Dermis blood vessel endothelial cell (primary cell): ENCODE measurements around the gene CHST11. TPM values are rescaled to one million over a fixed set of nuclear protein-coding genes. Genes with fewer than 3 reads are reported as not detected.

ENCODE experiments used
- DNase-seq: peaks from one replicate; pipeline ENCODE4 v3.0.0; 2010
- total RNA-seq: library from RNA; depleted of rRNA; stranded (reverse); fragments of >200 nt; gene quantifications from 2 replicates; pipeline ENCODE4 v1.2.3, GENCODE V29; 2014

Gene CHST11
- total RNA-seq, 1 donor from 2014 or later = 10.0 TPM

- DNase-seq = no peak
Measured at GRCh38 chr12:104657726-104658484, 201.2 kb downstream of the CHST11 start.

DNA sequence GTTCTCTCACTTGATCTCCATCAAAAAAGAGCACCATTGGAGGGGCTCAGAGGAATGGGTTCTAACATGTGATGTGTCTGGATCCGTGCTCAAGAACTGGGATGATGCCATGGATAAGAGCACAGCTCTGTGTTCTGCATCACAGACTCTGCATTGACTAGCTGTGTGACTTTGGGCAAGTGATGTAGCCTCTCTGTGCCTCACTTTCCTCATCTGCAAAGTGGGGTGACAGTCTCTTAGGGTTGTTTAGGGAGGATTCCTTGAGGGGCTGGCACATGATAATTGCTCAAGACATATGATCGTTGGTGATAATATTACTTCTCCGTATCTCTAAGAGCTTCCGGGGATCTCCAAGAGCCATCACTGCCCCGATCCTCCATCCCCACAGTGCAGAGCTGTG, 202.3 kb downstream of the CHST11 start:
- no peak for DNase-seq

- no peak for DNase-seq
Measured at GRCh38 chr12:104662203-104662602, 205.5 kb downstream of the CHST11 start.

DNA sequence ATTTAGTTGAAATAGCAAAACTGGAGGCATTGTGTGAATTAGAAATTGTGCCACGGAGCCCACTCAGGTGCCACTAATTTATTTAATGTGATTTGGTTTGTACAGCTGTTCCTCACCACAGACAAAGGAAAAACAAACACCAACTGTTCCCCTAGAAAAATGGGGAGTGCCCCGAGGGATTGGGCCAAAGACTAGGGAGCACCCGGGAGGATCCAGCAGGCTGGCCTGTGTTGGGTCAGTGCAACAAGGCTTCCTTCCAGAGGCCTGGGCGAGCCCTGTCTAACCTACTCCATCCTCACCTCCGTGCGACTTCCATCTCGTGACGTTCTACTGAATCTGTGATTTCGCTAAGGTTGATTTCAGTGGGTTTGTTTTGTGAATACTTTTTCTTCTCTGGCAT, 206.2 kb downstream of the CHST11 start:
- DNase-seq = no peak

- no peak for DNase-seq
Measured at GRCh38 chr12:104664351-104664750, 207.6 kb downstream of the CHST11 start.

DNA sequence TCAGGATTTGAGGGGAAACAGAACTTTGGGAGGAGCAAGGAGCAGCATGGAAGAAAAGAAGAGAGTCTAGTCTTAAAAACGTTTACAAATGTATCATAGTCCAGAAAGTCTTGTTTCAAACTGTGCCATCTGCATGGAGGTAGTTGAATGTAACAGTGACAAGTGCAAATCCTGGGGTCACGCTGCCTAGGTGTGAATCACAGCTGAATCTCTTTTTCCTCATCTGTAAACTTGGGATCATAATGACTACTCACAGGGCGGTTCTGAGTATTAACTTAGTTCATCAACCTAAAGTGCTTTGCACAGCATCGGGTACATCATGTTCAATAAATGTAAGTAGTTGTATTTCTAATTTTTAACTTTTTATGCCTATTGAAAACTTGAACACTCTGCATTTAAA, 208.5 kb downstream of the CHST11 start:
- no peak for DNase-seq

DNA sequence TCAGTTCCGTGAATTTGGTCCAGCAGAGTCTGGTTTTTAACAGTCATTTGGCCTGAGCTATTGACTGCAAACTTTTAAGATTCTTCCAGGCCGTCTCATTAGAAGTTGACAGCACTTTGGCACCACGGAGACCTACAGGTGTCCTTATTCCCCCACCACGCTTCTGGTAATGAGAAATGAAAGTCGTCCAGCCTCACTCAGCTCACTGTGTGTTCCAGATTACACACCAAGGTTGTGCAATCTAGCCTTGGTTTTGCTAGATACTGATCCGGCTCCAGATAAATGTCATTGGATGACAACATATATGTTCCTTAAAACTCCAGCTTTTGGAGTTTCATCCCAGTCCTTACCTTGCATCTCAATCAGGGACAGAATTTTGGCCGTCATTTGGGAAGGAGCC, 210.4 kb downstream of the CHST11 start:
- DNase-seq = no peak

DNA sequence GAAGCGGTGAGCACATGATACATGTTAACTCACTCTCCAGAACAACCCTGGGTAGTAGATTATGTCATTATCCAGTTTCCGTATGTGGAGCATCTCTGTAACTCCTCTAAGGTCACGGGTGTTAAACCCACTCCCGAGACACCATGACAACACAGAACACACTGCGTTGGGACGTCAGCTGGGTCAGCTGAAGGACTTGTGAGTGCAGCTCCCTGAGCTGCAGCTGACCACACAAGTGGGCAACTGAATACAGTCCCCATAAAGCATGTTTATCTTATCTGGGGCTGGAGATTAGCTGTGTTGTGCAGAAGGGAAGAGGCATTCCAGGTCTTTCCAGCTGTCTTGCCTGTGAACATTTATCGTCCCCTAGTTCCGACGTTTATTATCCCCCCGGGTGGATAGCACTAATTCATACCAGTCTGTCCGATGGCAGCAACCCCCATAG, 211.5 kb downstream of the CHST11 start:
- DNase-seq = no peak

GRCh38 chr12:104669089-104669721, 212.5 kb downstream of the CHST11 start:
- peak; percentile 41 for DNase-seq

DNA sequence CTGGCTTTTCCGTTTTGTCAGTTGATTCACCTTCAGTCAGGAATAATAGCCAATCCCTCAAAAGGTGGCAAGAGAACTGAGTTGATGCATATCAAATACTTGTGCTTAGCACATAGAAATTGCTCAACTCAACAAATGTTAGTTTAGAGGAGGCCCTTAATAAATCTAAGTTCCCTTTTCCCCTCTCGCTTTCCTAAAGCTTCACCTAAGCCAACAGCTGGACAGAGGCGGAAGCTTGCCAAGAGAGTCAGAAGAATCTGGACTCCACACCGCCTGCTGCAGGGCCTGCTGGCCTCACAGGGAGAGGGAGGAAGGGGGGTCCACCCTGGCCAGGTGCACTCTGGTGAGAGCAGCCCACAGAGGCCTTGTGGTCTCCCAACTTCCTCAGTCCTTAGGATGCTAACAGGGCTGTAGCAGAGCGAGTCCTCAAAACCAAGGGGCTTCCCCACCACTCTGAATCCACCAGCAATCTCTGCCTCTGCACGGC, 213.1 kb downstream of the CHST11 start:
- peak; percentile 28 for DNase-seq

GRCh38 chr12:104670439-104671408, 214.0 kb downstream of the CHST11 start:
- DNase-seq = no peak

DNA sequence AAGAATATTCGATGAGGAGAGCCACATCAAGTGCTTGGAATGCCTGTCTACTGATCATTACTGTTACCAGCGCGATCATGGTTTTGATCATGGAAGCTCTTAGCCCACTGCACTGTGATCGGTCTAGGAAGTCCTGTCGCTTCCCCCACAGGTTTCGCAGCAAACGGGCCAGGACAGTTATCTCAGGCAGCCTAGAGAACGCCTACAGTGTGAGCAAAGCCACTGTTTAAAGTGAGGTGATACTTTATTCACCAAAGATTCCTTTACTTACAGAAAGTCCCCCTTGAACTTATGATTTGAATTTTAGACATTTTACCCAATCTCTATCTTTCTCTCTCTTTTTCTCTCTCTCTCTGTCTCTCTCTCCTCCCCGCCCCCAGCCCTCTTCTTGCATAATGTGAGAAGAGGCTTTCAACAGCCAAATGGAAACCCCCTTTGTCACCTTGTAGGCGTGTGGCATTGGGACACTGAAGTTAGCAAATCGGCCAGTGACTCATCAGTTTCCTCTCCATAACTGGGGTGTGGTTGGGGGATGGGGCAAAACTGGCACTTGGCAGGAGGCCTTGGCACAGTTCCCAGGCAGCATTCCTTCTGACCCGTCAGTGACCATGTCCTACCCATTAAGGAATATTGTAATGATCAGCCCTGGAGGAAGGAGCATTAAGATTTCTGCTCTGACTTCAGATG, 214.8 kb downstream of the CHST11 start:
- peak; percentile 96 for DNase-seq

- no peak for DNase-seq
Measured at GRCh38 chr12:104672096-104672445, 215.3 kb downstream of the CHST11 start.

- peak; percentile 44 for DNase-seq
Measured at GRCh38 chr12:104672501-104673265, 215.9 kb downstream of the CHST11 start.

DNA sequence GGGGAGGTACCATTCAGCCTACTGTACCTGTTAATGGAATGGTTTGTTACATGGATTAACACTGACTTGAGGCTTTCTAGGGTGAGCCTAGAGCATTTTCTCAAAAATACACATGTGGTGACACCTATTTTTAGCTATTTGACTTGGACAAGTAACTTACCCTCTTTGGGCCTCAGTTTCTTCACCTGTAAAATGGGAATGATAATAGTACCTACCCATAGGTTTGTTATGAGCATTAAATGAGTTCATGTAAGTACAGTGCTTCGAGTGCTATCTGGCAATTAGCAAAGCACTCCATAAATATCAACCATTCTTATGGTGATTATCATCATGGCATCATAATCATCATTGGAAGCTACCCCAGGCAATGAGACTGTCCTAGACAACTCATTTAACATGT, 216.5 kb downstream of the CHST11 start:
- no peak for DNase-seq

GRCh38 chr12:104673696-104674482, 217.1 kb downstream of the CHST11 start:
- DNase-seq = no peak

DNA sequence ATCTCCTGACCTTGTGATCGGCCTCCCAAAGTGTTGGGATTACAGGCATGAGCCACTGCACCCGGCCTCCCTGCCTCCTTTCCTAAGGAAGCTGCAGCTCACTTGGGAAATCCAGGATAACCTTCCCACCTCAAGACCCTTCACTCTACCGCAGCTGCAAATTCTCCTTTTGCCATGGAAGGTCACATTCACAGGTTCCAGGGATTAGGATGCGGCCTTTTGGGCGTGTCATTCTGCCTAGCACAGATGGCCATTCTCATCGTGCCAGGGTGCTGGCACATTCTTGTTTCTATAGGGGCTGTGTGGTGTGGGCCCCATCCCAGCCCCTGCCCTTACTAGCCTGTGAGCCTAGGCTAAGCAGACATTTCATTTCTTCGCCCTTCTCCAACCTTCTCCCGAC, 219.9 kb downstream of the CHST11 start:
- no peak for DNase-seq

- DNase-seq = no peak
Measured at GRCh38 chr12:104677441-104678089, 220.8 kb downstream of the CHST11 start.

DNA sequence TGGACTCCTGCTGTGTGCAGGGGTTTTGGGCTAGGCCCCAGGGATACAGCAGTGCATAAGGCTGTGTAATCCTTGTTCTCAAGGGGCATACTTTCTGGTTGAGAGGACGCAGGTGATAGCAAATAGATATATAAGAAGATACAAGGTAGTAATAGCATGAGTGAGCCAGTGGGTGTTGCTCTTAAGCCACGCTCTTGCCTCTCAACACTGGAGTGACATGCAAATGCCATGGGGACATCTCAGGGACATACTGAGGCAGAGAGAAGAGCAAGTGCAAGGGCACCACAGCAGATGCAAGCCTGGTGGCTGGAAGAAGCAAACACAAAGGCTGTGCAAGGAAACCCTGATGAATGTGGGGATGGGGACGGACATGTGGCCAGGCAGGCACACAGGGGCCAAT, 223.3 kb downstream of the CHST11 start:
- DNase-seq = peak; percentile 43

- DNase-seq = peak; percentile 11
Measured at GRCh38 chr12:104680491-104680890, 223.7 kb downstream of the CHST11 start.
